PC-9 (cell line): ENCODE results near the gene GATB.

Source experiments
- CTCF ChIP-seq: fragments of 200-600 bp; sonication (generic); conservative IDR thresholded peaks from 2 replicates; pipeline ENCODE4 v1.6.1; 2017; ENCODE audit warnings: mixed run types, antibody characterized with exemption, mild to moderate bottlenecking, moderate library complexity
- EZH2 ChIP-seq: fragments of 200-600 bp; sonication (generic); IDR thresholded peaks from 2 replicates; pipeline ENCODE4 v1.8.0; 2017; ENCODE audit warnings: antibody characterized with exemption, low read depth

DNA sequence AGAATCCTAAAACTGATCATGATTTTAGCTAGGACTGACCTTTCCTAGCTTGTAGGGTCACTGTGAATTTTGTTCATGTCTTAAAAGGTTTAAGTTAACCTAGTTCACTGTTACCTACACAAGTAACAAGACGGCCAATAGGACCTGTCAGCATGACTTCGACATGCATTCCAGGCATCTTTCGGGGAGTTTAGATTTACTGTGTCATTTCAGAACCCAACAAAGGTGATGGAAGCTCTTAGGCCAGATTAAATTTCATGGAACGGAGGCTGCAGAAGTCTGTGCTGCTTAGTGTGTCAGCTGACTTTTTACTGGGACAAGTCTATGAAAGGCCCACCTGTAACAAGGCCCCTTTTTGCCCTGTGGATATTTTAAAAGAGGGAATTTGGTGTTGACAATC lies 93.1 kb downstream of the GATB start:
- TF ChIP-seq CTCF: no peak
- TF ChIP-seq EZH2: no peak
